NCI-H526 treated with DMSO at 0.1 percent for 48 hours (cell line): ENCODE results near the gene DEPDC1.
"Not testable (repeated sequence)": the region's sequence is repeated elsewhere in the genome, so short reads cannot be mapped to it uniquely, and the experiment has no call there.

Experiments
- DNase-seq: peaks from one replicate; lab custom pipeline; 2025; lab: John Stamatoyannopoulos, UW

Gene DEPDC1, protein sequence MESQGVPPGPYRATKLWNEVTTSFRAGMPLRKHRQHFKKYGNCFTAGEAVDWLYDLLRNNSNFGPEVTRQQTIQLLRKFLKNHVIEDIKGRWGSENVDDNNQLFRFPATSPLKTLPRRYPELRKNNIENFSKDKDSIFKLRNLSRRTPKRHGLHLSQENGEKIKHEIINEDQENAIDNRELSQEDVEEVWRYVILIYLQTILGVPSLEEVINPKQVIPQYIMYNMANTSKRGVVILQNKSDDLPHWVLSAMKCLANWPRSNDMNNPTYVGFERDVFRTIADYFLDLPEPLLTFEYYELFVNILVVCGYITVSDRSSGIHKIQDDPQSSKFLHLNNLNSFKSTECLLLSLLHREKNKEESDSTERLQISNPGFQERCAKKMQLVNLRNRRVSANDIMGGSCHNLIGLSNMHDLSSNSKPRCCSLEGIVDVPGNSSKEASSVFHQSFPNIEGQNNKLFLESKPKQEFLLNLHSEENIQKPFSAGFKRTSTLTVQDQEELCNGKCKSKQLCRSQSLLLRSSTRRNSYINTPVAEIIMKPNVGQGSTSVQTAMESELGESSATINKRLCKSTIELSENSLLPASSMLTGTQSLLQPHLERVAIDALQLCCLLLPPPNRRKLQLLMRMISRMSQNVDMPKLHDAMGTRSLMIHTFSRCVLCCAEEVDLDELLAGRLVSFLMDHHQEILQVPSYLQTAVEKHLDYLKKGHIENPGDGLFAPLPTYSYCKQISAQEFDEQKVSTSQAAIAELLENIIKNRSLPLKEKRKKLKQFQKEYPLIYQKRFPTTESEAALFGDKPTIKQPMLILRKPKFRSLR

GRCh38 chr1:68496680-68497357 lies at the start of gene DEPDC1:
Gene DEPDC1 (minus strand): TSS chr1:68497082. CDS start chr1:68496999, 83 bp downstream.
- peak; percentile 91 for DNase-seq

DNA sequence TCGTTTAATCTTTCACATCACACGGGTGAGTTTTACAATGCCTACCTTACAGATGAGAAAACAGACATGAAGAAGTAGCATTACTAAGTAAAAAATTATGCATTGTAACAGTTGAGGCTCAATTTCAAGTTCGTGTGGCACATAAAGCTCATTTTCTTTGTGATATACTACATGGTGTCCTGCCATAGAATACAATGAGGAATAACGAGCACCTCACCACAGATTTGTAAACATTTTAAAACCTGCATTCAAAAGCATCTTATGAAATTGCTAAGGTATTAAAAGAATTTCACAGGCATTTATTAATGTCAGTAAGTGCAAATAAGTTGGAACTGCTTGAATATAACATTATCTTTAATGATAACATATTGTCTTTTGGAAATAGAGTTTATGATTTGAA lies 47.8 kb upstream of the DEPDC1 start:
- DNase-seq = no peak

DNA sequence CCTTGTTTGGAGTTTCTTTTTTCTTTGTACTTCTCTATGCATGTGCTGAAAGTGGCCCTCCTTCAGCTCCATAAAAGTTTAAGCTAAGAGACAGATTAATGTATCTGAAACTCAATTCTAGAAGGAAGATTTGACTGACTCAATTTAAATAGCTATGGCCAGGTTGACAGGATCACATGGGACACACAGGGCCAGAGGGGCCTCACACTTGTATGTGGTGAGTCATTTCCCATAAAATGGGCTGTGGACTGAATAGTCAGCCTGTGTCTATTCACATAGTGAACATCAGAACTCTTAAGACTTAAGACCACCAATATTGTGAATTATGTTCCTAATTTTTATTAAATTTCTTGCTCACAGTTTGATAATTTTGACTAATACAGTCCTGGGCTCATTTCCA lies 45.7 kb upstream of the DEPDC1 start:
- no peak for DNase-seq

GRCh38 chr1:68538941-68539340 lies 42.1 kb upstream of the DEPDC1 start:
- DNase-seq = no peak

GRCh38 chr1:68528243-68528642 lies 31.4 kb upstream of the DEPDC1 start:
- no peak for DNase-seq

DNA sequence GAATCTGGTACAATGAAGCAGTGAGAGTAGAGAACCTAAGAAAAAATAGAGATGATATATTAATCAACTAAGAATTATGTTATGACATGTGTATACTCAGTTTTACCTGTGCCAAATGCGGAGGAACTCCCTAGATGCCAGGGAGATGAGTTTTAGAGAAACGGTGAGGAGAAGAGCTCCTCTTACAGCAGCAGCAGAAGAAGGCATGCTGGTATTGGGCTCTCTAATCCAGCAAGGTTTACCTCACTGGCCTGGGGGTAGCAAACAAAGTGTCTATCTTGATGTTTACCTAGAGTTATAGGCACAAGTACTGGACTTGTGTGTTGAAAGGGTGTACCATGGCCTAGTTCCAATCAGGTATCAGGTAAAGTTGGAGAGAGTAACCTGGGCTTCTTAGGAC lies 28.9 kb upstream of the DEPDC1 start:
- DNase-seq = no peak

DNA sequence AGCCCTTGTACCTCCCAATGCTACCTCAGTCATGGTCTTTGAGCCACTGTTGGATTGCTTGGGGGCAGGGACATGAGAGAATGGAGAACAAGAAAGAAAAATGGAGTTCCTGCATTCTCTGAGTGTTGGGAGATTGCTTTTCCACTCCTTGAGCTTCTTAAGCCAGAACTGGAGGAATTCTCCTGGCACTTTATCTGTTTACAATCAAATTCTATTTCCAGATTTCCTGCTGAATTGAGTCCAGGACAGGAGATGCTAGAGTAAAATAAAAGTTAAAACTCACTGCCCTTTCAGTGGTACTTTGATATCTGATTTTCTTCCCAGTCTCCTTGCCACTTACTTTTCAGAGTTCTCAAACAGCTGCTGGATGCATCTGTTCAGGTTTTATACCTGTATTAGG lies 24.4 kb upstream of the DEPDC1 start:
- no peak for DNase-seq

DNA sequence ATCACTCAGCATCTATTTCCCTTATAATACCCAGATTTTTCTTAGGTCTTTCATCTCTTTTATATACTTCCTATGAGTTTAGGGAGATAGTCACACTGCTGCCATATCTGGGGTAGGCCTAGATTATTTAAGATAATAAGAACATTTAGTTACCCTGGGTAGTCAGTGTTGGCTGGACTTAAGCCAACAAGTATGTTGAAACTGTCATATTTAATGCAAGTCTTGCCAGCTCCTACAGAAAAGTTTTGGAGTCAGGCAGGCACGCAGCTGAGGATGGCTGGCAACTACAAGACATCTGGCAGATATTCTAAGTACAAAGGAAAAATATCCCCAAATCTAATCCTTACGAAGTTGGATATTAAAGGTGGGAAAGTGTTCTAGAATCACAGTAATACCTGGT lies 19.2 kb upstream of the DEPDC1 start:
- DNase-seq = no peak

DNA sequence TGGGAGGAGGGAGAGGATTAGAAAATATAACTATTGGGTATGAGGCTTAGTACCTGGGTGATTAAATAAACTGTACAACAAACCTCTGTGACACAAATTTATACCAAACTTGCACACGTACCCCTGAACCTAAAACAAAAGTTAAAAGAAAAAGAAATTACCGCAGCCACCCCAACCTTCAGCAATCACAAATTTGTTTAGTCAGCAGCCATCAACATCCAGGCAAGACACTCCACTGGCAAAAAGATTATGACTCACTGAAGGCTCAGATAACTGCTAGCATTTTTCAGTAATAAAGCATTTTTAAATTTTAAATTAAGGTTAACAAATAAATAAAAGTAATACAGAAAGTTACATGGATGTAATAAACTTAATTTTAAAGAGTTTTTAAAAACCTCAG lies 14.4 kb upstream of the DEPDC1 start:
- DNase-seq = no peak

GRCh38 chr1:68506386-68506785 lies 9.5 kb upstream of the DEPDC1 start:
- no peak for DNase-seq

- DNase-seq = no peak
Observed at GRCh38 chr1:68503085-68503484, 6.2 kb upstream of the DEPDC1 start.

- DNase-seq = no peak
Observed at GRCh38 chr1:68497358-68497698, 446 bp upstream of the DEPDC1 start.

DNA sequence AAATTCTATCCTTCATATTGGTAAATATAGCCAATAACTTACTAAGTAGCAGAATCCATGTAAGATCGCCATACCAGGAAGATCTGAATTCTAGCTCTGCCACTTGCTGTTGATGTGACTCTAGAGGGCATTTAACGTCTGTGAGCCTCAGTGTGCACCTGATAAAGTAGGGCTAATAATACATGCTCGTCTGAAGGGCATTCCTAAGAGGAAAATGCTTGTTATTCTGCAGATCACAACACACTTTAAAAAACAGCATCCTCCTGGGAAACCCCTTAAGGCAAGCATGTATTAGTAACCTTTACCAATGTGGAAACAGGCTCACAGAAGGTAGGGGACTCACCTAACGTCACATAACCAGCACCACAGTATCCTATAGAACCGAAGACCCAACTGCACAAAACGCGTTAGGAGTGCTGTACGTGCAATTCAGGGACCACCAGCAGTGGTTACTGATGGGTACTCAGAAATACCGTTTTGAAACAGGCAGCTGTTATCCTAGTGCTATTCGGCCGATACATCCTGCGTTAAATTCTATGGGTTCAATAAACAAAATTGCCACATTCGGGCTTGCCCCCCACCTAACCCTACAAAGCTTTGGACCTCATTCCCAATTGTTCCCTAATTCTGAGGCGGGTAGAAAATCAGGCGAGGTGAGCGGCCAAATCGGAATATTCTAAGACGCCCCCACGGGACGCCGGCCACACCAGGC lies 758 bp downstream of the DEPDC1 start:
- DNase-seq = peak; percentile 54

GRCh38 chr1:68495532-68495931 lies 1.4 kb downstream of the DEPDC1 start:
- peak; percentile 27 for DNase-seq

GRCh38 chr1:68493193-68493592 lies 3.7 kb downstream of the DEPDC1 start:
- no peak for DNase-seq

GRCh38 chr1:68492255-68492654 lies 4.6 kb downstream of the DEPDC1 start:
- not testable (repeated sequence) for DNase-seq

GRCh38 chr1:68490046-68490651 lies 6.7 kb downstream of the DEPDC1 start:
- DNase-seq = no peak

DNA sequence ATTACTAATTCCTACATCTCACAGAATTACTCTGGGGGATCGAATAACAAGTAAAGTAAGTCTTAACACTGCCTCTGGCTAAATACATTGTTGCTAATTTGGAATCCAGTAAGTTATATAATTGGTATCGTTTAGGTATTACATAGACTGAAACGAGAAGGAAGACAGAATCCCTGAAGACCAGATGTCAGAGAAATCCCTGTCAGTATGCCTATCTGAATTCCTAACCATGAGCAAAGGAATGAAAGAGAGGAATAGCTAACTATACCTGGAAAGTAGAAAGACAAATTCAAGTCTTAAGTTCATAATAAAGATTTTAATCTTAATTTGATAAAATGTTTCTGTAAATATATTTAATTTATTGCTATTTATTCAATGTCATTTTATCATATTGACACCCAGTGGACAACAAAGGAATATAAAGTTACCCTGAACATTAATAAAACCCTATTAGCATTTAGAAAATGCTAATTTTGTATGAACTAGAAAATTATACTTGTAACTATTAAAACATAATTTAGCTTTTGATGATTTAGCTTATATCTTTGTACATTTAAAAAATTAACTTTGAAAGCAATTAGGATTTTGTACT lies 11.4 kb downstream of the DEPDC1 start:
- no peak for DNase-seq

DNA sequence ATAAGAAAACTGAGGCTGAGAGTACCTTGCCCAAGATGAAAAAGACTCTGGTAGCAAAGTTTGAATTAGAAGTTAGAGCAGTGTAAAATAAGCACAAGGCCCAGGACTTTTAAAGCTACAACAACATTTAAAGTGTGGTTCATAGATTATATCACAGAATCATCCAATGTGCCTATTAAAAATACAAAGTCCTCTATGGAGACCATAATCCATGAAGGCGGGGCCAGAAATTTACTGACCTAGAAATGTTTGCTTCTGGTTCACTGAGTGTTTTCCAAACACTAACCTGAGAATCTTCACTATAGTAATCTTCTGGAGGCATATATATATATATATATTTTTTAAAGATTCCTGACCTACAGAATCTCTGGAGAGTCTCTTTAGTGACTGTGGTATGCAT lies 12.3 kb downstream of the DEPDC1 start:
- no peak for DNase-seq

DNA sequence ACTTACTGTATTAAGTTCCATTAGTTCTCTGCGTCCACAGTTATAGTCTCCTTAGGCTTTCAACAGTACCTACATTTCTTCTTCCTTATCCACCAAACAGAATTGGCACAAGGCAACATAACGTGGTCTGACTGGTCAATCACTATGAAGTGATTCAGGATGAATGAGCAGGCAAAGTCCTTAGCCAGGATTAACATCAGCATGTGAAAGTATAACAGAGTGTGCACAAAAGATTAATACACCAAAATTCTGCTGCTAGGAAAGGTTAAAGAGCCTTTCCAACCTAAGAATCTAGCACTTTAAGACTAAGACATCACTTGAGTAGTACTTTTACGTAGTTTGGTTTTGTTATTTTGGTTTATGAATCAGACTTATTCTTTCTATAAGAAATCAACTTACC lies 15.8 kb downstream of the DEPDC1 start:
- DNase-seq = no peak

DNA sequence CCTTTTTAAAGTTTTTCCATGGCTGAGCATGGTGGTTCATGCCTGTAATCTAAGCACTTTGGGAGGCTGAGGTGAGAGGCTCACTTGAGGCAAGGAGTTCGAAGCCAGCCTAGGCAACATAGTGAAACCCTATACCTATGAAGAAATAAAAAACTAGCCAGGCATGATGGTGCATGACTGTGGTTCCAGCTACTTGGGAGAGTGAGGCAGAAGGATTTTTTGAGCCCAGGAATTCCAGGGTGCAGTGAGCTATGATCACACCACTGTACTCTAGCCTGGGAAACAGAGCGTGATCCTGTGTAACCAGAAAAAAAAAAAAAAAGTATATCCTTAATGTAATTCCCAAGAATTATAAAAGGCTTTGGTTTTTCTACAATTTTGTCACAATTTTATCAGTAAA lies 17.4 kb downstream of the DEPDC1 start:
- no peak for DNase-seq
